HepG2 (cell line): ENCODE measurements around the gene CCDC183. TPM values are rescaled to one million over a fixed set of nuclear protein-coding genes. Genes with fewer than 3 reads are reported as not detected.

Experiments
- ARHGAP35 ChIP-seq: sonication (generic); formaldehyde crosslinking; IDR thresholded peaks from 2 replicates; pipeline ENCODE4 v1.9.0; 2022; ENCODE audit warnings: mild to moderate bottlenecking, inconsistent platforms, moderate library complexity, missing genetic modification reagents, borderline replicate concordance
- BATF2 ChIP-seq: sonication (generic); formaldehyde crosslinking; IDR thresholded peaks from 2 replicates; pipeline ENCODE4 v1.8.0; 2022; ENCODE audit warnings: mild to moderate bottlenecking, missing genetic modification reagents, moderate library complexity
- BORCS8-MEF2B ChIP-seq: sonication (generic); formaldehyde crosslinking; IDR thresholded peaks from 2 replicates; pipeline ENCODE4 v1.8.0; 2022; ENCODE audit warnings: mild to moderate bottlenecking, missing genetic modification reagents
- CREM ChIP-seq, 2 experiments: sonication (generic) in 1 of 2; formaldehyde crosslinking in 1 of 2; IDR thresholded peaks; 2 replicates each; pipeline versions ENCODE4 v1.4.0 to v1.6.1; 2016 to 2020; ENCODE audit warnings: antibody characterized with exemption in 1 of 2, mild to moderate bottlenecking in 1 of 2, missing genetic modification reagents in 1 of 2
- ESRRA ChIP-seq: sonication (generic); formaldehyde crosslinking; IDR thresholded peaks from 2 replicates; pipeline ENCODE4 v1.5.1; 2020; ENCODE audit warnings: mild to moderate bottlenecking, low read depth, missing genetic modification reagents
- FOXK2 ChIP-seq: fragments of 450-650 bp; IDR thresholded peaks from 2 replicates; pipeline ENCODE4 v1.6.1; 2016
- GATAD1 ChIP-seq: IDR thresholded peaks from 2 replicates; pipeline ENCODE4 v1.6.1; 2016; ENCODE audit warnings: missing genetic modification reagents, missing compliant biosample characterization
- MYNN ChIP-seq: sonication (generic); formaldehyde crosslinking; IDR thresholded peaks from 2 replicates; pipeline ENCODE4 v1.4.0; 2020; ENCODE audit warnings: mild to moderate bottlenecking, low read depth, missing genetic modification reagents
- NCOA5 ChIP-seq: sonication (generic); formaldehyde crosslinking; IDR thresholded peaks from 2 replicates; pipeline ENCODE4 v1.4.0; 2020; ENCODE audit warnings: missing genetic modification reagents
- NFE2 ChIP-seq: sonication (generic); formaldehyde crosslinking; IDR thresholded peaks from 2 replicates; pipeline ENCODE4 v1.4.0; 2020; ENCODE audit warnings: missing genetic modification reagents
- NFKB2 ChIP-seq: sonication (generic); formaldehyde crosslinking; IDR thresholded peaks from 2 replicates; pipeline ENCODE4 v1.4.0; 2020; ENCODE audit warnings: missing genetic modification reagents, borderline replicate concordance
- POLR2AphosphoS5 ChIP-seq: IDR thresholded peaks from 2 replicates; pipeline ENCODE4 v1.6.1; 2012; ENCODE audit warnings: low read depth, low read length
- RBFOX2 ChIP-seq: fragments of 200-400 bp; formaldehyde crosslinking; IDR thresholded peaks from 2 replicates; pipeline ENCODE4 v1.6.1; 2017; ENCODE audit warnings: low read depth, mild to moderate bottlenecking, low read length
- SUZ12 ChIP-seq: fragments of 150-350 bp; IDR thresholded peaks from 2 replicates; pipeline ENCODE4 v1.6.1; 2014; ENCODE audit warnings: low read depth, low read length
- ZBTB42 ChIP-seq: sonication (generic); formaldehyde crosslinking; IDR thresholded peaks from 2 replicates; pipeline ENCODE4 v1.5.0; 2020; ENCODE audit warnings: mild to moderate bottlenecking, missing genetic modification reagents
- ZFP90 ChIP-seq: sonication (generic); formaldehyde crosslinking; IDR thresholded peaks from 2 replicates; pipeline ENCODE4 v1.8.0; 2022; ENCODE audit warnings: missing genetic modification reagents, mild to moderate bottlenecking, inconsistent platforms, borderline replicate concordance
- ZMYM4 ChIP-seq: sonication (generic); formaldehyde crosslinking; IDR thresholded peaks from 2 replicates; pipeline ENCODE4 v1.8.1; 2023; ENCODE audit warnings: mild to moderate bottlenecking, missing genetic modification reagents
- ZNF136 ChIP-seq: sonication (generic); formaldehyde crosslinking; IDR thresholded peaks from 2 replicates; pipeline ENCODE4 v1.8.1; 2022; ENCODE audit warnings: low read depth, mild to moderate bottlenecking, moderate library complexity, missing genetic modification reagents
- ZNF335 ChIP-seq: sonication (generic); formaldehyde crosslinking; IDR thresholded peaks from 2 replicates; pipeline ENCODE4 v1.4.0; 2020; ENCODE audit warnings: missing genetic modification reagents
- ZNF460 ChIP-seq: sonication (generic); formaldehyde crosslinking; IDR thresholded peaks from 2 replicates; pipeline ENCODE4 v1.5.1; 2020; ENCODE audit warnings: missing genetic modification reagents, mild to moderate bottlenecking, borderline replicate concordance
- ZNF513 ChIP-seq: sonication (generic); formaldehyde crosslinking; conservative IDR thresholded peaks from 2 replicates; pipeline ENCODE4 v1.5.0; 2020; ENCODE audit warnings: missing genetic modification reagents
- ZNF567 ChIP-seq: sonication (generic); formaldehyde crosslinking; IDR thresholded peaks from 2 replicates; pipeline ENCODE4 v1.8.1; 2023; ENCODE audit warnings: mild to moderate bottlenecking, missing genetic modification reagents, borderline replicate concordance
- ZNF572 ChIP-seq: sonication (generic); formaldehyde crosslinking; IDR thresholded peaks from 2 replicates; pipeline ENCODE4 v1.5.1; 2020; ENCODE audit warnings: mild to moderate bottlenecking, missing genetic modification reagents
- ZNF784 ChIP-seq: sonication (generic); formaldehyde crosslinking; IDR thresholded peaks from 2 replicates; pipeline ENCODE4 v1.5.1; 2020; ENCODE audit warnings: missing genetic modification reagents, mild to moderate bottlenecking, borderline replicate concordance
- polyA plus RNA-seq, 8 experiments: library from polyadenylated mRNA; depleted of rRNA in 3 of 8; stranded (reverse) in 7 of 8; unstranded in 1 of 8; fragments of >200 nt; fragmentation: Illumina TruSeq in 4 of 8; extraction: Trizol in 4 of 8; gene quantifications; 2 replicates each; pipeline versions ENCODE4 v1.2.1 to v1.2.3, GENCODE V29; 2011 to 2016; ENCODE audit warnings: low read depth in 4 of 8, missing spikeins in 1 of 8, mixed read lengths in 1 of 8; ENCODE audit not compliant: insufficient read depth in 1 of 8
- total RNA-seq, 5 experiments: library from RNA; depleted of rRNA; stranded (reverse); fragments of >200 nt; fragmentation: Illumina TruSeq; extraction: Trizol; gene quantifications; 2 replicates each; pipeline ENCODE4 v1.2.3, GENCODE V29; 2016; ENCODE audit warnings: low read depth in 1 of 5

The CCDC183 gene
- total and polyA plus RNA-seq, 2 of the 13 experiments (the other 11 are each of a cell fraction or from before 2014, with no cell fraction given), result 5.0 to 66.4 TPM

DNA sequence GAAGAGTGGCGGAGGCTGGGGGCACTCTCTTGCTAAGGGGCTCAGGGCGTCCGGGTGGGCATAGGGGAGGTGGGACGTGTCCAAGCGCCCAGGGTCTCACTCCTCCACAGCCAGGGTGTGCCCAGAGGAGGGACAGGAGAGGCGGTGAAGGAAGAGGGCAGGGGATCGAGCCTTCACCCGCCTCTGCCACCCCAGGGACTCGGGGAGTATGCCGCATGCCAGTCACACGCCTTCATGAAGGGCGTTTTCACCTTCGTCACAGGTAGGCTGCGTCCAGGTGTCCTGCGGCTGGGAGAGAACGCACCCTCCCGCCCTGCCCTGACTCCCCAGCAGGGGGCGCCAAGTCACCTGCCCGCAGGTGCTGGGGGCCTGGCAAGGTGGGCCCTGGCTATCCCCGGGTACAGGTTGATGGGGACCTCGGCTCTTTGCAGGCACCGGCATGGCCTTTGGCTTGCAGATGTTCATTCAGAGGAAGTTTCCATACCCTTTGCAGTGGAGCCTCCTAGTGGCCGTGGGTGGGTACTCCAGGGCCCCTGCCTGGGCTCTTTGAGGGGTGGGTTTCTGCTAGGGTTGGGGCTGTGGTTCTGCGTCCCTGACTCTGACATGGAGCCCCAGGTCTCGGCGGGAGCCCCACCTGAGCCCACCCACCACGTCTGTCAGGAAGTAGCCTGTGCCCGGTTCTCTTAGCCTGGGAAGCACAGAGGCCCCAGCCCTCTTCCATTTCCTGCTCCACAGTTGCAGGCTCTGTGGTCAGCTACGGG lies 4.4 kb upstream of the CCDC183 start (continued):
- no peak; the same call in 1 of the 2 replicates for TF ChIP-seq ZNF513
- no peak for TF ChIP-seq BATF2 (CRISPR knock-in tag)
- peak; percentile 91 for TF ChIP-seq RBFOX2
- TF ChIP-seq POLR2AphosphoS5, result no peak; the same call in 1 of the 2 replicates
- TF ChIP-seq BORCS8-MEF2B (CRISPR knock-in tag), result no peak
- TF ChIP-seq ZNF460 (CRISPR knock-in tag), result no peak
- TF ChIP-seq ZNF335, result peak; percentile 25; the same call in 1 of the 2 replicates
- TF ChIP-seq ZNF136, result no peak
- no peak for TF ChIP-seq NCOA5
- TF ChIP-seq MYNN, result no peak
- peak; percentile 26; the same call in 1 of the 2 replicates for TF ChIP-seq NFKB2 (CRISPR knock-in tag)
- no peak for TF ChIP-seq FOXK2
- no peak; the same call in 1 of the 2 replicates for TF ChIP-seq ZNF567 (CRISPR knock-in tag)
- peak; percentile 31; the same call in 1 of the 2 replicates for TF ChIP-seq GATAD1 (CRISPR knock-in tag)
- 0 out of 2 replicates have a peak, but pooled peaks have one; percentile 24 for TF ChIP-seq ZBTB42
- no peak; the same call in 1 of the 2 replicates for TF ChIP-seq ZNF784 (CRISPR knock-in tag)
- no peak for TF ChIP-seq NFE2 (CRISPR knock-in tag)
- no peak; the same call in 1 of the 2 replicates for TF ChIP-seq ESRRA (CRISPR knock-in tag)
- TF ChIP-seq SUZ12, result no peak
- TF ChIP-seq ARHGAP35 (CRISPR knock-in tag), result no peak
- peak; percentile 40; the same call in 1 of the 2 replicates for TF ChIP-seq ZFP90 (CRISPR knock-in tag)
- TF ChIP-seq ZMYM4 (CRISPR knock-in tag), result peak; percentile 22; the same call in 1 of the 2 replicates
- 0 out of 2 replicates have a peak, but pooled peaks have one; percentile 60 for TF ChIP-seq ZNF572 (CRISPR knock-in tag)
- TF ChIP-seq CREM (IDR thresholded peaks at IDR 0.05), result no peak
- TF ChIP-seq CREM (CRISPR knock-in tag; IDR thresholded peaks at IDR 0.05), result no peak
